ENCODE data around the gene C2CD4D. TPM values are rescaled to one million over a fixed set of nuclear protein-coding genes. Genes with fewer than 3 reads are reported as not detected.

Gene C2CD4D
- total and polyA plus RNA-seq, 2 of the 13 experiments (the other 11 are each of a cell fraction or from before 2014, with no cell fraction given), result not detected

DNA sequence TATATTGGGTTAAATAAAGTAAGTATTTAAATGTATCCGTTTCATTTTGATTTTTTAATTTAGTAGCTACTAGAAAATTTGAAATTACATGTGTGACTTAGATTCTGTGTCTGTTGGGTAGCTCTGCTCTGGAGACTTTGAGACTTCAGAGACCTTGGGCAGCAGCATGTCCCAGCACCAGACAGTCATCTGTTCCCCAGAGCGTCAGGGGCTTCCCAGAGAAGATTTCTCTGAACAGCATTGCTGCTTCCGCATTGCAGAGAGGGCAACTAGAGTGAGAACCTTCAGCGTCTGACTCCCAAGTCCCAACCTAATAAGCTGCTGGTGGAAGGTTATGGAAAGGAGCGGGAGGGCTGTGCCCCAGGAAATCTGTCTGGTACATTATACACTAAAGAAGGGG, 41.0 kb downstream of the C2CD4D start:
- DNase-seq (ENCODE audit: low spot score) (no peak), FAIRE-seq (no peak), ATAC-seq (no peak)
- Histone ChIP-seq H3K27ac (ENCODE audit: extremely low read length, insufficient read depth, low read length) (no peak overlapping the region), H3K4me2 (ENCODE audit: low read depth, low read length) (no peak overlapping the region), H3K9me3 (ENCODE audit: low read length) (no peaks in the 10 kb centered on the region), H3K4me1 (ENCODE audit: insufficient read depth, low read length) (no peaks in the 10 kb centered on the region), H3K36me3 (replicated peaks in 1 of 2; ENCODE audit: control insufficient read depth in 1 of 2, insufficient read depth in 2 of 2, low read length in 2 of 2) (no peaks in the 10 kb centered on the region; a peak in 1 of 5 replicates), H4K20me1 (ENCODE audit: insufficient read depth, low read length) (no peaks in the 10 kb centered on the region), H3K9ac (ENCODE audit: insufficient read depth, low read depth, low read length) (no peak overlapping the region), H2AFZ (ENCODE audit: low read length) (no peak overlapping the region), H3K79me2 (ENCODE audit: insufficient read depth, low read length) (no peaks in the 10 kb centered on the region), H3K27me3 (ENCODE audit: control insufficient read depth in 1 of 2, insufficient read depth in 2 of 2, low read length in 2 of 2) (peaks cover 0 to 3% of the 10 kb centered on the region in 2 experiments; a peak in 2 of 5 replicates), H3K4me3 (replicated peaks in 1 of 3; ENCODE audit: insufficient read depth in 1 of 3, low read depth in 2 of 3, low read length in 3 of 3) (no peak overlapping the region)
- BruUV-seq (replicated peaks), result no TSS peak
- TF ChIP-seq PHF21A (CRISPR knock-in tag; IDR thresholded peaks at IDR 0.05) (no peak), ZNF589 (CRISPR knock-in tag; conservative IDR thresholded peaks at IDR 0.05) (no peak), KDM5B (CRISPR knock-in tag; IDR thresholded peaks at IDR 0.05; ENCODE audit: borderline replicate concordance) (no peak), ZNF577 (CRISPR knock-in tag; IDR thresholded peaks at IDR 0.05; ENCODE audit: borderline replicate concordance, low read depth) (no peak), GABPA (IDR thresholded peaks at IDR 0.05; ENCODE audit: low read depth, low read length) (no peak), GABPA (CRISPR knock-in tag; IDR thresholded peaks at IDR 0.05; ENCODE audit: low read depth) (no peak)
- ChIA-PET CTCF (ENCODE audit: low intra/inter-chr PET ratio, low total read pairs) (no interaction called here), POLR2A (no interaction called here)
- intact Hi-C loops (cut with micrococcal nuclease; ENCODE audit: unreplicated experiment), result no loop called here
- in situ Hi-C loops (cut with HindIII; ENCODE audit: extremely low pct_ligation_motif_present, low pct_unique_long_range_greater_than_20kb), result no loop called here
- WGBS (ENCODE audit: low lambda C conversion rate), result 85% methylated on average over 2 of the region's 5 CpGs

DNA sequence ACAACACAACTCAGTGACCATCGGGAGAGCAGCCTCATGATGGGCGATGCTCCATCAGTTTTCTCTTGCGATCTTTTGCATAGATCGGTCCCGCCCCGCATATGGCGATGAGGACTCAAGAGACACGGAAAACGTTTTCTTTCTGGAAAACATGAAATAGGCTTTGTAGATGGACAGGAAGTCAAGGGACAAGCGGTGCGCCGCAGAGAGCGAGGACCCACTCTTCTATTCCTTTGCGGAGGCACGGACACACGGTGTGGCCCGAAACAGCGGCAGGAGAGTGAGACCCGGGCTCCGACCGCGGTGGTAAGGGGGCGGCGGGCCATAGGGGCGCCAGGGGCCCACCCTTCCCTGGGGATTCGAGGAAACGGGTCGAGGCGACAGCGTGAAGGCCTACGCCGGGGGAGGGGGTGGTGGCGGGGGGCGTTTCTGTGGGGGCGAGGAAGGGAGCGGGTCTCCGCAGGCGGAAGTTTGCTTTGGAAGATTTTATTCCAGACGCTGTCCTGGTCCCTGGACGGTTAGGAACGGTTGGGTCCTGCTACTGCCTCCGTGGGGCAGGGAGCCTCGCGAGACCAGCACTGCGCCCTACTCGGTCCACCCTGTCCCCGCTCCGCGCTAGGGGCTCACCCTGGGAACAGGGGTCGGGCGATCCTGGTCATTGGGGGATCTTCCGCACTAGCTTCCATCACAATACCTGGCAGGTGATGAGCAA, 48.5 kb downstream of the C2CD4D start:
- BruUV-seq (replicated peaks), result TSS peak; percentile 89
- peak; percentile 72 for ATAC-seq
- Histone ChIP-seq H3K9ac (ENCODE audit: insufficient read depth, low read depth, low read length) (peak overlapping the region; percentile 81), H4K20me1 (ENCODE audit: insufficient read depth, low read length) (no peaks in the 10 kb centered on the region), H3K4me1 (ENCODE audit: insufficient read depth, low read length) (peaks cover 24% of the 10 kb centered on the region), H2AFZ (ENCODE audit: low read length) (peak overlapping the region; percentile 75), H3K4me3 (replicated peaks in 1 of 3; ENCODE audit: insufficient read depth in 1 of 3, low read depth in 2 of 3, low read length in 3 of 3) (peak overlapping the region; percentile 68 to 86 (median 79)), H3K27ac (ENCODE audit: extremely low read length, insufficient read depth, low read length) (peak overlapping the region; percentile 71), H3K4me2 (ENCODE audit: low read depth, low read length) (peak overlapping the region; percentile 77), H3K9me3 (ENCODE audit: low read length) (no peaks in the 10 kb centered on the region), H3K27me3 (ENCODE audit: control insufficient read depth in 1 of 2, insufficient read depth in 2 of 2, low read length in 2 of 2) (no peaks in the 10 kb centered on the region), H3K36me3 (replicated peaks in 1 of 2; ENCODE audit: control insufficient read depth in 1 of 2, insufficient read depth in 2 of 2, low read length in 2 of 2) (no peaks in the 10 kb centered on the region; a peak in 1 of 5 replicates), H3K79me2 (ENCODE audit: insufficient read depth, low read length) (peaks cover 11% of the 10 kb centered on the region)
- CTCF ChIA-PET (ENCODE audit: low intra/inter-chr PET ratio, low total read pairs), result no interaction called here
- FAIRE-seq, result no peak
- in situ Hi-C loops (cut with HindIII; ENCODE audit: extremely low pct_ligation_motif_present, low pct_unique_long_range_greater_than_20kb) (no loop called here), intact Hi-C loops (cut with micrococcal nuclease; ENCODE audit: unreplicated experiment) (loop anchor here (5.0 kb wide), 1 partner anchor 41 kb away; the partner anchor contains the start of gene RORC)
- 1% methylated on average over 18 of the region's 52 CpGs for WGBS (ENCODE audit: low lambda C conversion rate)
- POLR2A ChIA-PET, result interaction anchor here (1.6 to 2.5 kb wide), 3 partner anchors 11 to 42 kb away, joined by 4 to 21 read pairs (median 5); partner anchors contain the start of gene MRPL9
- DNase-seq (ENCODE audit: low spot score), result peak; percentile 11
- no peak for TF ChIP-seq RFX5 (IDR thresholded peaks at IDR 0.05; ENCODE audit: low read depth, low read length)
- TF ChIP-seq ZKSCAN1 (IDR thresholded peaks at IDR 0.05; ENCODE audit: low read length), result no peak
- TF ChIP-seq, protein P1, sequence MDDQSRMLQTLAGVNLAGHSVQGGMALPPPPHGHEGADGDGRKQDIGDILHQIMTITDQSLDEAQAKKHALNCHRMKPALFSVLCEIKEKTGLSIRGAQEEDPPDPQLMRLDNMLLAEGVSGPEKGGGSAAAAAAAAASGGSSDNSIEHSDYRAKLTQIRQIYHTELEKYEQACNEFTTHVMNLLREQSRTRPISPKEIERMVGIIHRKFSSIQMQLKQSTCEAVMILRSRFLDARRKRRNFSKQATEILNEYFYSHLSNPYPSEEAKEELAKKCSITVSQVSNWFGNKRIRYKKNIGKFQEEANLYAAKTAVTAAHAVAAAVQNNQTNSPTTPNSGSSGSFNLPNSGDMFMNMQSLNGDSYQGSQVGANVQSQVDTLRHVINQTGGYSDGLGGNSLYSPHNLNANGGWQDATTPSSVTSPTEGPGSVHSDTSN (CRISPR knock-in tag; IDR thresholded peaks at IDR 0.05; ENCODE audit: borderline replicate concordance), result no peak

Data from HepG2 (cell line).